Measurements from ENCODE around the gene SLC49A3.

The SLC49A3 gene

GRCh38 chr4:683982-684622 is 4.8 kb downstream of the SLC49A3 start:
- Histone ChIP-seq H2BK5ac (ENCODE audit: low read depth, low read length, poor library complexity) (no peak overlapping the region), H2BK120ac (ENCODE audit: insufficient read depth, low read length, poor library complexity) (no peak overlapping the region), H3K4ac (ENCODE audit: low read depth, low read length) (no peak overlapping the region), H4K91ac (ENCODE audit: low read depth, low read length) (no peak overlapping the region), H3K4me3 (ENCODE audit: low read depth, low read length) (no peak overlapping the region), H3K79me2 (ENCODE audit: control insufficient read depth, insufficient read depth, low read length, poor library complexity) (peaks cover 3% of the 10 kb centered on the region), H3K18ac (ENCODE audit: low read length) (no peak overlapping the region), H3K9ac (ENCODE audit: low read length) (no peak overlapping the region), H3K27me3 (ENCODE audit: insufficient read depth, low read length) (no peaks in the 10 kb centered on the region), H3K79me1 (ENCODE audit: low read length) (peaks cover 11% of the 10 kb centered on the region), H2AFZ (ENCODE audit: insufficient read depth, low read length, poor library complexity) (no peak overlapping the region), H3K9me3 (ENCODE audit: insufficient read depth, low read depth, low read length) (peaks cover 2% of the 10 kb centered on the region), H3K23ac (ENCODE audit: low read length) (no peak overlapping the region), H3K4me2 (ENCODE audit: low read length) (no peak overlapping the region), H3K14ac (ENCODE audit: low read length) (no peak overlapping the region), H2BK12ac (ENCODE audit: low read length) (no peak overlapping the region), H2AK5ac (ENCODE audit: low read length) (no peak overlapping the region), H3K27ac (ENCODE audit: low read depth, low read length) (no peak overlapping the region), H3K4me1 (ENCODE audit: control insufficient read depth in 1 of 2, insufficient read depth in 2 of 2, low read length in 2 of 2) (peaks cover 25 to 36% of the 10 kb centered on the region in 2 experiments), H4K12ac (ENCODE audit: low read depth, low read length) (no peak overlapping the region), H4K8ac (ENCODE audit: low read depth, low read length) (no peak overlapping the region), H3K36me3 (ENCODE audit: control insufficient read depth in 1 of 2, insufficient read depth in 2 of 2, low read length in 2 of 2) (no peaks in the 10 kb centered on the region)
- no CpG with 5 or more reads among the region's 19 CpGs for WGBS (ENCODE audit: extremely low coverage, insufficient coverage, insufficient read length)
- peak in 1 of 2 donors; percentile 37 for DNase-seq

GRCh38 chr4:683247-683897 is 5.6 kb downstream of the SLC49A3 start:
- Histone ChIP-seq H4K12ac (ENCODE audit: low read depth, low read length) (no peak overlapping the region), H3K36me3 (ENCODE audit: control insufficient read depth in 1 of 2, insufficient read depth in 2 of 2, low read length in 2 of 2) (no peaks in the 10 kb centered on the region), H3K4me1 (ENCODE audit: control insufficient read depth in 1 of 2, insufficient read depth in 2 of 2, low read length in 2 of 2) (peaks cover 19 to 29% of the 10 kb centered on the region in 2 experiments), H3K23ac (ENCODE audit: low read length) (no peak overlapping the region), H4K8ac (ENCODE audit: low read depth, low read length) (no peak overlapping the region), H2BK120ac (ENCODE audit: insufficient read depth, low read length, poor library complexity) (no peak overlapping the region), H3K27me3 (ENCODE audit: insufficient read depth, low read length) (no peaks in the 10 kb centered on the region), H3K4me3 (ENCODE audit: low read depth, low read length) (no peak overlapping the region), H2BK12ac (ENCODE audit: low read length) (no peak overlapping the region), H3K18ac (ENCODE audit: low read length) (no peak overlapping the region), H3K27ac (ENCODE audit: low read depth, low read length) (no peak overlapping the region), H3K79me2 (ENCODE audit: control insufficient read depth, insufficient read depth, low read length, poor library complexity) (no peaks in the 10 kb centered on the region), H2AK5ac (ENCODE audit: low read length) (no peak overlapping the region), H3K4ac (ENCODE audit: low read depth, low read length) (no peak overlapping the region), H2BK5ac (ENCODE audit: low read depth, low read length, poor library complexity) (no peak overlapping the region), H4K91ac (ENCODE audit: low read depth, low read length) (no peak overlapping the region), H3K4me2 (ENCODE audit: low read length) (no peak overlapping the region), H3K9ac (ENCODE audit: low read length) (no peak overlapping the region), H3K79me1 (ENCODE audit: low read length) (peaks cover 11% of the 10 kb centered on the region), H3K9me3 (ENCODE audit: insufficient read depth, low read depth, low read length) (peaks cover 2% of the 10 kb centered on the region), H2AFZ (ENCODE audit: insufficient read depth, low read length, poor library complexity) (no peak overlapping the region), H3K14ac (ENCODE audit: low read length) (no peak overlapping the region)
- DNase-seq: no peak
- WGBS (ENCODE audit: extremely low coverage, insufficient coverage, insufficient read length): no CpG with 5 or more reads among the region's 25 CpGs

- no peak overlapping the region for H2AK5ac ChIP-seq (ENCODE audit: low read length)
- no peak overlapping the region for H3K4me2 ChIP-seq (ENCODE audit: low read length)
- no peak overlapping the region for H3K18ac ChIP-seq (ENCODE audit: low read length)
- H4K8ac ChIP-seq (ENCODE audit: low read depth, low read length): no peak overlapping the region
- no CpG with 5 or more reads among the region's 23 CpGs for WGBS (ENCODE audit: extremely low coverage, insufficient coverage, insufficient read length)
- H3K23ac ChIP-seq (ENCODE audit: low read length): no peak overlapping the region
- no peaks in the 10 kb centered on the region for H3K27me3 ChIP-seq (ENCODE audit: insufficient read depth, low read length)
- H2AFZ ChIP-seq (ENCODE audit: insufficient read depth, low read length, poor library complexity): no peak overlapping the region
- peaks cover 13 to 25% of the 10 kb centered on the region in 2 experiments for H3K4me1 ChIP-seq (ENCODE audit: control insufficient read depth in 1 of 2, insufficient read depth in 2 of 2, low read length in 2 of 2)
- H3K36me3 ChIP-seq (ENCODE audit: control insufficient read depth in 1 of 2, insufficient read depth in 2 of 2, low read length in 2 of 2): no peaks in the 10 kb centered on the region
- H3K4ac ChIP-seq (ENCODE audit: low read depth, low read length): no peak overlapping the region
- H4K91ac ChIP-seq (ENCODE audit: low read depth, low read length): no peak overlapping the region
- no peak overlapping the region for H3K9ac ChIP-seq (ENCODE audit: low read length)
- no peak overlapping the region for H3K4me3 ChIP-seq (ENCODE audit: low read depth, low read length)
- no peak overlapping the region for H3K27ac ChIP-seq (ENCODE audit: low read depth, low read length)
- peaks cover 5% of the 10 kb centered on the region for H3K79me1 ChIP-seq (ENCODE audit: low read length)
- no peak overlapping the region for H2BK12ac ChIP-seq (ENCODE audit: low read length)
- H4K12ac ChIP-seq (ENCODE audit: low read depth, low read length): no peak overlapping the region
- H3K79me2 ChIP-seq (ENCODE audit: control insufficient read depth, insufficient read depth, low read length, poor library complexity): no peaks in the 10 kb centered on the region
- peaks cover 2% of the 10 kb centered on the region for H3K9me3 ChIP-seq (ENCODE audit: insufficient read depth, low read depth, low read length)
- H3K14ac ChIP-seq (ENCODE audit: low read length): no peak overlapping the region
- no peak overlapping the region for H2BK120ac ChIP-seq (ENCODE audit: insufficient read depth, low read length, poor library complexity)
- no peak overlapping the region for H2BK5ac ChIP-seq (ENCODE audit: low read depth, low read length, poor library complexity)
- peak in 1 of 2 donors; percentile 31 for DNase-seq
These were observed 6.3 kb downstream of the SLC49A3 start for GRCh38 chr4:682490-683172.

GRCh38 chr4:681736-682451 is 7.1 kb downstream of the SLC49A3 start:
- H2BK12ac ChIP-seq (ENCODE audit: low read length): no peak overlapping the region
- no peak overlapping the region for H4K12ac ChIP-seq (ENCODE audit: low read depth, low read length)
- H3K18ac ChIP-seq (ENCODE audit: low read length): no peak overlapping the region
- H2AK5ac ChIP-seq (ENCODE audit: low read length): no peak overlapping the region
- peaks cover 2% of the 10 kb centered on the region for H3K9me3 ChIP-seq (ENCODE audit: insufficient read depth, low read depth, low read length)
- H3K23ac ChIP-seq (ENCODE audit: low read length): no peak overlapping the region
- peaks cover 9 to 18% of the 10 kb centered on the region in 2 experiments for H3K4me1 ChIP-seq (ENCODE audit: control insufficient read depth in 1 of 2, insufficient read depth in 2 of 2, low read length in 2 of 2)
- no peak overlapping the region for H3K14ac ChIP-seq (ENCODE audit: low read length)
- peak; percentile 85 to 90 for DNase-seq
- no peaks in the 10 kb centered on the region for H3K27me3 ChIP-seq (ENCODE audit: insufficient read depth, low read length)
- no peaks in the 10 kb centered on the region for H3K36me3 ChIP-seq (ENCODE audit: control insufficient read depth in 1 of 2, insufficient read depth in 2 of 2, low read length in 2 of 2)
- no peak overlapping the region for H2AFZ ChIP-seq (ENCODE audit: insufficient read depth, low read length, poor library complexity)
- no peak overlapping the region for H4K8ac ChIP-seq (ENCODE audit: low read depth, low read length)
- H3K79me2 ChIP-seq (ENCODE audit: control insufficient read depth, insufficient read depth, low read length, poor library complexity): no peaks in the 10 kb centered on the region
- H3K4ac ChIP-seq (ENCODE audit: low read depth, low read length): no peak overlapping the region
- H4K91ac ChIP-seq (ENCODE audit: low read depth, low read length): no peak overlapping the region
- H3K27ac ChIP-seq (ENCODE audit: low read depth, low read length): no peak overlapping the region
- no CpG with 5 or more reads among the region's 58 CpGs for WGBS (ENCODE audit: extremely low coverage, insufficient coverage, insufficient read length)
- no peak overlapping the region for H2BK5ac ChIP-seq (ENCODE audit: low read depth, low read length, poor library complexity)
- H3K9ac ChIP-seq (ENCODE audit: low read length): no peak overlapping the region
- H2BK120ac ChIP-seq (ENCODE audit: insufficient read depth, low read length, poor library complexity): no peak overlapping the region
- peaks cover 2% of the 10 kb centered on the region for H3K79me1 ChIP-seq (ENCODE audit: low read length)
- H3K4me2 ChIP-seq (ENCODE audit: low read length): no peak overlapping the region
- no peak overlapping the region for H3K4me3 ChIP-seq (ENCODE audit: low read depth, low read length)

Data from trophoblast cell (in vitro differentiated cells and primary cell).